Measurements from ENCODE around the gene NSMF.

The NSMF gene

GRCh38 chr9:137490532-137491186 is 31.5 kb upstream of the NSMF start:
- Histone ChIP-seq H3K4me3 (ENCODE audit: control insufficient read depth in 1 of 7, extremely low read depth in 1 of 7, insufficient read depth in 4 of 7, low read depth in 2 of 7, low read length in 6 of 7) (no peak overlapping the region), H3K27ac (ENCODE audit: insufficient read depth in 1 of 2, low read depth in 1 of 2, low read length in 2 of 2, poor library complexity in 1 of 2, severe bottlenecking in 2 of 2) (no peak overlapping the region), H3K4me1 (ENCODE audit: control extremely low read depth in 1 of 4, control insufficient read depth in 4 of 4, insufficient read depth in 4 of 4, low read length in 3 of 4) (peaks cover 0 to 12% (median 3%) of the 10 kb centered on the region in 4 experiments), H3K36me3 (ENCODE audit: control insufficient read depth in 4 of 4, insufficient read depth in 4 of 4, low read length in 3 of 4) (no peaks in the 10 kb centered on the region), H3K27me3 (replicated peaks in 2 of 5; ENCODE audit: control insufficient read depth in 4 of 5, insufficient read depth in 5 of 5, low read length in 4 of 5) (no peaks in the 10 kb centered on the region), H3K9me3 (ENCODE audit: control extremely low read depth in 1 of 5, control insufficient read depth in 4 of 5, insufficient read depth in 2 of 5, low read depth in 1 of 5, low read length in 4 of 5) (peaks cover 0 to 4% (median 2%) of the 10 kb centered on the region in 5 experiments)
- no peak for DNase-seq
- POLR2A ChIA-PET = no interaction called here
- CTCF ChIA-PET = no interaction called here
- WGBS (ENCODE audit: insufficient coverage) = 100% methylated on average over 1 of the region's 9 CpGs

DNA sequence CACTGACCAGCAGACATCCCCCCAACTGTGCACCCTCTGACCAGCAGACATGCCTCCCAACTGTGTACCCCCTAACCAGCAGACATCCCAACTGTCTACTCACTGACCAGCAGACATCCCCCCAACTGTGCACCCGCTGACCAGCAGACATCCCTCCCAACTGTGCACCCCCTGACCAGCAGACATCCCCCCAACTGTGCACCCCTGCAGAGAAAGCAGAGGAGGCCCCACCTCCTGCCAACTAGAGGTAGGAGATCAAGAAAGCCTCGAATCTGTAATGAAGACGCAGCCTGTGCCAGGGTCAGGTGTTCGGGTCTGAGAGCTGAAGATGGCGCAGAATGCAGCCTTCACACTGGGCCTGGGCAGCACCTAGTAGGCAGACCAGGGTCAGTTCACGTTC is 29.8 kb upstream of the NSMF start:
- Histone ChIP-seq H3K36me3 (ENCODE audit: control insufficient read depth in 4 of 4, insufficient read depth in 4 of 4, low read length in 3 of 4) (no peaks in the 10 kb centered on the region), H3K4me3 (ENCODE audit: control insufficient read depth in 1 of 7, extremely low read depth in 1 of 7, insufficient read depth in 4 of 7, low read depth in 2 of 7, low read length in 6 of 7) (no peak overlapping the region), H3K4me1 (ENCODE audit: control extremely low read depth in 1 of 4, control insufficient read depth in 4 of 4, insufficient read depth in 4 of 4, low read length in 3 of 4) (peaks cover 0 to 6% (median 2%) of the 10 kb centered on the region in 4 experiments), H3K9me3 (ENCODE audit: control extremely low read depth in 1 of 5, control insufficient read depth in 4 of 5, insufficient read depth in 2 of 5, low read depth in 1 of 5, low read length in 4 of 5) (peaks cover 0 to 4% (median 2%) of the 10 kb centered on the region in 5 experiments), H3K27me3 (replicated peaks in 2 of 5; ENCODE audit: control insufficient read depth in 4 of 5, insufficient read depth in 5 of 5, low read length in 4 of 5) (no peaks in the 10 kb centered on the region), H3K27ac (ENCODE audit: insufficient read depth in 1 of 2, low read depth in 1 of 2, low read length in 2 of 2, poor library complexity in 1 of 2, severe bottlenecking in 2 of 2) (no peak overlapping the region)
- DNase-seq = no peak
- ChIA-PET CTCF (no interaction called here), POLR2A (no interaction called here)
- 95% methylated on average over 4 of the region's 6 CpGs for WGBS (ENCODE audit: insufficient coverage)

DNA sequence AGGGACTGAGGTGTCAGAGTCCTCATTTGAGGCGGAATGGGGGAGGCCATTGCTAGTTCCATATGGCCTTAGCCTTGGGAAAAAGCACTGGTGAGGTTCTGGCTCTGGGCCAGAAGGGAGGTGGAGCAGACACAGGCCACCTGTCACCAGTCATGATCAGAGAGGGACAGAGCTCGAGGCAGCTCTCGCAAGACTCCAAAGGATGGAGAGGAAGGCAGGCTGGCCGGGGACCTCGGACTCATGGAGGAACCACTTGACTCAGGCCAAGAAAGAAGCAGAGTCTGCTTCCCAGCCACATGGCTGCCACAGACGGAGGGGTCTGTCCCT is 29.2 kb upstream of the NSMF start:
- WGBS (ENCODE audit: insufficient coverage) = 97% methylated on average over 5 of the region's 6 CpGs
- POLR2A ChIA-PET = no interaction called here
- Histone ChIP-seq H3K4me3 (ENCODE audit: control insufficient read depth in 1 of 7, extremely low read depth in 1 of 7, insufficient read depth in 4 of 7, low read depth in 2 of 7, low read length in 6 of 7) (no peak overlapping the region), H3K27ac (ENCODE audit: insufficient read depth in 1 of 2, low read depth in 1 of 2, low read length in 2 of 2, poor library complexity in 1 of 2, severe bottlenecking in 2 of 2) (no peak overlapping the region), H3K4me1 (ENCODE audit: control extremely low read depth in 1 of 4, control insufficient read depth in 4 of 4, insufficient read depth in 4 of 4, low read length in 3 of 4) (peaks cover 0 to 3% (median under 1%) of the 10 kb centered on the region in 4 experiments), H3K36me3 (ENCODE audit: control insufficient read depth in 4 of 4, insufficient read depth in 4 of 4, low read length in 3 of 4) (no peaks in the 10 kb centered on the region), H3K27me3 (replicated peaks in 2 of 5; ENCODE audit: control insufficient read depth in 4 of 5, insufficient read depth in 5 of 5, low read length in 4 of 5) (no peaks in the 10 kb centered on the region), H3K9me3 (ENCODE audit: control extremely low read depth in 1 of 5, control insufficient read depth in 4 of 5, insufficient read depth in 2 of 5, low read depth in 1 of 5, low read length in 4 of 5) (peaks cover 0 to 2% (median 0%) of the 10 kb centered on the region in 5 experiments)
- DNase-seq = no peak
- CTCF ChIA-PET = interaction anchor here (1.2 kb wide), 1 partner anchor 8 kb away, joined by 3 read pairs; no protein-coding TSS in a partner anchor

DNA sequence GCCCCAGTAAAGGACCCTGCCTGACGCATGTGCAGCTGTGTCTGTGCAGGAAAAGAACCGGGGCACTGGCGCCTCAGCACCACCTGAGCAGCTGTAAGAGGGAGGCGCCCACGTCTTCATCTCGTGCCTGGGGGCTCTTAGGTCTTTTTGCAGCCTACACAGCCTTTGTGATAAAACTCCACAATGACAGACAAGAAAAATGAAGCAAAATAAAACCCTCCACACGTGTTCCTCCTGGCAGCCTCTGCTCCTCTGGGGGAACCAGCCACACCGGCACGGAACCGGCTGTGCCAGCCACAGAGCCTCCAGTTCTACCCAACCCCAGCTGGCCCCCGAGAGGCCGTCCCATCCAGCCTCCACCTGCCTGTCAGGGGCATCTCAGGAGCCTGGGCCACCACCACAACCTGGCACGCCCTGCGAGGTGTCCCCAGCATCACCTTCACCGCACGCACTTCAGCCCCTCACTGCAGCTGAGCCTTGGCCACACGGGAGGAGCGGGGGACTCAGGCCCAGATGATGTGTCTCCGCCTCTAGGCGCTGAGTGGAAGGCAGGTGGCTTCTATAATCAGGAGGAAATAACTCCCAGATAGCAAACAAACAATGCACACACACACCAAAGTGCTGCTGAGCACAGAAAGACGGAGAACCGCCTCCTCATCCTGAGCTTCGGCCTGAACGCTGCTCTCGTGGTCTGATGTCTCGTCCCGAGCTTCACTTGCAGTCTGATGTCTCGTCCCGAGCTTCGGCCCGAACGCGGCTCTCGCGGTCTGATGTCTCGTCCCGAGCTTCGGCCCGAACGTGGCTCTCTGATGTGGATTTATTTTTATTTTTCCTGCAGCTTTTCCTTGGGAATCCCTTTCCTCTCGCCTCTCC is 28.6 kb upstream of the NSMF start:
- CTCF ChIA-PET = interaction anchor here (1.2 kb wide), 1 partner anchor 9 kb away, joined by 3 read pairs; no protein-coding TSS in a partner anchor
- H3K27me3 ChIP-seq (replicated peaks in 2 of 5; ENCODE audit: control insufficient read depth in 4 of 5, insufficient read depth in 5 of 5, low read length in 4 of 5) = no peaks in the 10 kb centered on the region
- no peak overlapping the region for H3K4me3 ChIP-seq (ENCODE audit: control insufficient read depth in 1 of 7, extremely low read depth in 1 of 7, insufficient read depth in 4 of 7, low read depth in 2 of 7, low read length in 6 of 7)
- DNase-seq = no peak
- peaks cover 0 to 3% (median 0%) of the 10 kb centered on the region in 4 experiments for H3K4me1 ChIP-seq (ENCODE audit: control extremely low read depth in 1 of 4, control insufficient read depth in 4 of 4, insufficient read depth in 4 of 4, low read length in 3 of 4)
- no peaks in the 10 kb centered on the region for H3K36me3 ChIP-seq (ENCODE audit: control insufficient read depth in 4 of 4, insufficient read depth in 4 of 4, low read length in 3 of 4)
- no peak overlapping the region for H3K27ac ChIP-seq (ENCODE audit: insufficient read depth in 1 of 2, low read depth in 1 of 2, low read length in 2 of 2, poor library complexity in 1 of 2, severe bottlenecking in 2 of 2)
- WGBS (ENCODE audit: insufficient coverage) = 98% methylated on average over 36 of the region's 41 CpGs
- POLR2A ChIA-PET = no interaction called here
- H3K9me3 ChIP-seq (ENCODE audit: control extremely low read depth in 1 of 5, control insufficient read depth in 4 of 5, insufficient read depth in 2 of 5, low read depth in 1 of 5, low read length in 4 of 5) = no peaks in the 10 kb centered on the region

DNA sequence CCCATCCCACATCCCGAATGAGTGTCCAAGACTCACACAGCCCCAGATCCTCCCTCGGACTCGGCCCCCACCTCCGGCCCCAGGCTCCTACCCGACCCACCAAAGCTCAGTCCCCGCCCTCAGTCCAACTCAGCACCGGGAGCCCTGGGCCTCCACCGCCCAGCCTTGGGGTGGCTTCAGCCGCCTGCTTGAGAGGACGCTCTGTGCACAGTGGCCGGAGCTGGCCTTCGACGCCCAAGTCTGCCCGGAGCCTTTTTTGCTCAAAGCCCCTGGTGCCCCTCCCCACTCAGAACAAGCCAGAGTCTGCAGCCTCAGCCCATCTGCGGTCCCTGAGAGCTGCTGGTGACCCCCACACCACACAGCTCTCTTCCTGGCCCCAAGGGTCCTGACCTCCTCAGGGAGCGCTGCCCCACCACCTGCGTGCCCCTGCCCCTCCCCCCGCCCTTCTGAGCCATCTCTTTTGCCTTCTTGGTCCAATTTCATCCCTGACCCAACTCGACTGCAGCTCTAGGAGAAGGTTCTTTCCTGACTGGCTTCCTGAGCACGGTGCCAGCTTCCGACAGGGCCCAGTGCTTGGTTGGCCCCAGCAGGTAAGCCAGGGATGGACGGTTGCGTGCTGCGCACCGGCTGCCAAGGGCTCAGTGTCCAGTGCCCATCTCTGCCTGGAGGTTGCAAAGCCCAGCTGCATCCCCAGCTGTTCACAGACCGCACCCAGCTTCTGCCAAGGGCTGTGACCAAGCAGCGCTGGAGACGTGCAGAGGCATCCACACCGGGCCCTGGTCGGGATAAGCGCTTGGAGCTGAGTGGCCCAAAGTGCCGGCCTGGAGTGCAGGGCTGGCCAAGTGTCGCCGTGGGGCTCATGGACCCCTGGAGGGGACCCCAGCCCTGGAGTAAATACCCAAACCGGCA is 27.7 kb upstream of the NSMF start:
- no peak overlapping the region for H3K4me3 ChIP-seq (ENCODE audit: control insufficient read depth in 1 of 7, extremely low read depth in 1 of 7, insufficient read depth in 4 of 7, low read depth in 2 of 7, low read length in 6 of 7)
- no peak for DNase-seq
- ChIA-PET CTCF (interaction anchor here (1.1 to 1.2 kb wide), 2 partner anchors 9 to 38 kb away, joined by 3 read pairs; no protein-coding TSS in a partner anchor), POLR2A (no interaction called here)
- 98% methylated on average over 27 of the region's 35 CpGs for WGBS (ENCODE audit: insufficient coverage)
- peaks cover 0 to 11% (median 8%) of the 10 kb centered on the region in 4 experiments for H3K4me1 ChIP-seq (ENCODE audit: control extremely low read depth in 1 of 4, control insufficient read depth in 4 of 4, insufficient read depth in 4 of 4, low read length in 3 of 4)
- H3K36me3 ChIP-seq (ENCODE audit: control insufficient read depth in 4 of 4, insufficient read depth in 4 of 4, low read length in 3 of 4) = no peaks in the 10 kb centered on the region
- no peaks in the 10 kb centered on the region for H3K9me3 ChIP-seq (ENCODE audit: control extremely low read depth in 1 of 5, control insufficient read depth in 4 of 5, insufficient read depth in 2 of 5, low read depth in 1 of 5, low read length in 4 of 5)
- H3K27me3 ChIP-seq (replicated peaks in 2 of 5; ENCODE audit: control insufficient read depth in 4 of 5, insufficient read depth in 5 of 5, low read length in 4 of 5) = no peaks in the 10 kb centered on the region
- no peak overlapping the region for H3K27ac ChIP-seq (ENCODE audit: insufficient read depth in 1 of 2, low read depth in 1 of 2, low read length in 2 of 2, poor library complexity in 1 of 2, severe bottlenecking in 2 of 2)

DNA sequence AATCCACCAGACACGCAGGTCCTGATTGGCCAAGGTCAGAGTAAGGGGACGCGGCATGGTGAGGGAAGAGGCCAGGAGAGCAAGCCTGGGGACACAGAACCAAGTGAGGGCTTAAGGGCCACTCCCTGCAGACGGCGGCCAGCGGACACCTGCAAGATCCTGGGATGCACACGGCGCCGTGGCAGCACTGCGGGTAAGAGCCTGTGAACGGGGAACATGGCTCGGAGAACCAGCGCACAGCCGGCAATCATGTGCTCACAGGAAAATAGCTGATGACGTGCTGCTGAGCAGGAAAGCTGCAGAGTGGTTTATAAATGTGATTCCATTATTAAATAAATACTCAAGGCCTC is 27.0 kb upstream of the NSMF start:
- Histone ChIP-seq H3K4me1 (ENCODE audit: control extremely low read depth in 1 of 4, control insufficient read depth in 4 of 4, insufficient read depth in 4 of 4, low read length in 3 of 4) (peaks cover 0 to 15% (median 12%) of the 10 kb centered on the region in 4 experiments), H3K9me3 (ENCODE audit: control extremely low read depth in 1 of 5, control insufficient read depth in 4 of 5, insufficient read depth in 2 of 5, low read depth in 1 of 5, low read length in 4 of 5) (no peaks in the 10 kb centered on the region), H3K4me3 (ENCODE audit: control insufficient read depth in 1 of 7, extremely low read depth in 1 of 7, insufficient read depth in 4 of 7, low read depth in 2 of 7, low read length in 6 of 7) (no peak overlapping the region), H3K27me3 (replicated peaks in 2 of 5; ENCODE audit: control insufficient read depth in 4 of 5, insufficient read depth in 5 of 5, low read length in 4 of 5) (no peaks in the 10 kb centered on the region), H3K36me3 (ENCODE audit: control insufficient read depth in 4 of 4, insufficient read depth in 4 of 4, low read length in 3 of 4) (no peaks in the 10 kb centered on the region), H3K27ac (ENCODE audit: insufficient read depth in 1 of 2, low read depth in 1 of 2, low read length in 2 of 2, poor library complexity in 1 of 2, severe bottlenecking in 2 of 2) (no peak overlapping the region)
- DNase-seq = no peak
- ChIA-PET POLR2A (no interaction called here), CTCF (interaction anchor here (1.1 kb wide), 1 partner anchor 39 kb away, joined by 3 read pairs; no protein-coding TSS in a partner anchor)
- WGBS (ENCODE audit: insufficient coverage) = 96% methylated on average over 10 of the region's 15 CpGs

Data from common myeloid progenitor, CD34-positive (primary cell).